Spleen (tissue), 7 donors: ENCODE measurements around the gene B4GALNT3.

ENCODE experiments used
- POLR2AphosphoS5 ChIP-seq, 3 donors: sonication (generic); formaldehyde crosslinking; IDR thresholded peaks; one replicate each; pipeline ENCODE4 v1.5.1; 2017; ENCODE audit warnings: antibody characterized with exemption in 3 of 3
- TF ChIP-seq, protein P1 (sequence below), 11 experiments: fragments of 200-600 bp in 7 of 11; fragments of 450-650 bp in 4 of 11; sonication (generic) in 4 of 11; IDR thresholded peaks in 8 of 11; conservative IDR thresholded peaks in 3 of 11; 1 replicate in 7 of 11; 2 replicates in 4 of 11; pipeline versions ENCODE4 v1.4.0 to v1.8.0; 2016 to 2021; ENCODE audit warnings: antibody characterized with exemption in 11 of 11, inconsistent platforms in 4 of 11, mild to moderate bottlenecking in 1 of 11
- donor health status: DM: no; HTN: no; CAD: no; lungs with moderate emphysema.
- donor health status: DM: no; HTN: no; CAD: no.
- donor health status: DM: no; HTN: no; CAD: no.

GRCh38 chr12:531951-532585 is 72.3 kb downstream of the B4GALNT3 start:
- TF ChIP-seq, protein P1, sequence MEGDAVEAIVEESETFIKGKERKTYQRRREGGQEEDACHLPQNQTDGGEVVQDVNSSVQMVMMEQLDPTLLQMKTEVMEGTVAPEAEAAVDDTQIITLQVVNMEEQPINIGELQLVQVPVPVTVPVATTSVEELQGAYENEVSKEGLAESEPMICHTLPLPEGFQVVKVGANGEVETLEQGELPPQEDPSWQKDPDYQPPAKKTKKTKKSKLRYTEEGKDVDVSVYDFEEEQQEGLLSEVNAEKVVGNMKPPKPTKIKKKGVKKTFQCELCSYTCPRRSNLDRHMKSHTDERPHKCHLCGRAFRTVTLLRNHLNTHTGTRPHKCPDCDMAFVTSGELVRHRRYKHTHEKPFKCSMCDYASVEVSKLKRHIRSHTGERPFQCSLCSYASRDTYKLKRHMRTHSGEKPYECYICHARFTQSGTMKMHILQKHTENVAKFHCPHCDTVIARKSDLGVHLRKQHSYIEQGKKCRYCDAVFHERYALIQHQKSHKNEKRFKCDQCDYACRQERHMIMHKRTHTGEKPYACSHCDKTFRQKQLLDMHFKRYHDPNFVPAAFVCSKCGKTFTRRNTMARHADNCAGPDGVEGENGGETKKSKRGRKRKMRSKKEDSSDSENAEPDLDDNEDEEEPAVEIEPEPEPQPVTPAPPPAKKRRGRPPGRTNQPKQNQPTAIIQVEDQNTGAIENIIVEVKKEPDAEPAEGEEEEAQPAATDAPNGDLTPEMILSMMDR (IDR thresholded peaks at IDR 0.05 in 8 of 11, conservative IDR thresholded peaks at IDR 0.05 in 3 of 11), result no peak
- TF ChIP-seq POLR2AphosphoS5 (IDR thresholded peaks at IDR 0.05), result no peak
